NCI-H1694 treated with DMSO at 0.1 percent for 48 hours (cell line): ENCODE data around the gene CNTN6.

ENCODE experiments used
- DNase-seq: peaks from one replicate; lab custom pipeline; 2025; lab: John Stamatoyannopoulos, UW

Gene CNTN6

GRCh38 chr3:1179146-1179545 lies 86.3 kb downstream of the CNTN6 start:
- DNase-seq, result no peak

- DNase-seq, result no peak
Observed at GRCh38 chr3:1183320-1184048, 90.7 kb downstream of the CNTN6 start.

GRCh38 chr3:1190569-1190968 lies 97.7 kb downstream of the CNTN6 start:
- DNase-seq, result no peak

GRCh38 chr3:1191026-1191425 lies 98.2 kb downstream of the CNTN6 start:
- DNase-seq, result no peak

GRCh38 chr3:1195947-1196346 lies 103.1 kb downstream of the CNTN6 start:
- no peak for DNase-seq

GRCh38 chr3:1197051-1197450 lies 104.2 kb downstream of the CNTN6 start:
- DNase-seq, result no peak

- DNase-seq, result no peak
Observed at GRCh38 chr3:1200371-1200770, 107.5 kb downstream of the CNTN6 start.

GRCh38 chr3:1207904-1208303 lies 115.1 kb downstream of the CNTN6 start:
- DNase-seq, result no peak

- DNase-seq, result no peak
Observed at GRCh38 chr3:1214933-1215332, 122.1 kb downstream of the CNTN6 start.

GRCh38 chr3:1216856-1217255 lies 124.0 kb downstream of the CNTN6 start:
- no peak for DNase-seq

- DNase-seq, result no peak
Observed at GRCh38 chr3:1227111-1227510, 134.3 kb downstream of the CNTN6 start.

GRCh38 chr3:1228289-1228688 lies 135.5 kb downstream of the CNTN6 start:
- no peak for DNase-seq

GRCh38 chr3:1230920-1231319 lies 138.1 kb downstream of the CNTN6 start:
- DNase-seq, result no peak

GRCh38 chr3:1232276-1232675 lies 139.5 kb downstream of the CNTN6 start:
- DNase-seq, result no peak

- no peak for DNase-seq
Observed at GRCh38 chr3:1235526-1236120, 142.8 kb downstream of the CNTN6 start.

GRCh38 chr3:1251282-1252060 lies 158.6 kb downstream of the CNTN6 start:
- DNase-seq, result no peak

- no peak for DNase-seq
Observed at GRCh38 chr3:1252061-1252430, 159.2 kb downstream of the CNTN6 start.

- DNase-seq, result no peak
Observed at GRCh38 chr3:1262246-1262645, 169.4 kb downstream of the CNTN6 start.

- no peak for DNase-seq
Observed at GRCh38 chr3:1263121-1263520, 170.3 kb downstream of the CNTN6 start.

- no peak for DNase-seq
Observed at GRCh38 chr3:1269808-1270207, 177.0 kb downstream of the CNTN6 start.

GRCh38 chr3:1272546-1273265 lies 179.9 kb downstream of the CNTN6 start:
- no peak for DNase-seq

GRCh38 chr3:1275495-1275894 lies 182.7 kb downstream of the CNTN6 start:
- DNase-seq, result no peak

GRCh38 chr3:1287815-1288214 lies 195.0 kb downstream of the CNTN6 start:
- DNase-seq, result no peak
